AG04449 (cell line): ENCODE measurements around the gene PMEPA1.

ENCODE experiments used
- CTCF ChIA-PET: fragments of 350-600 bp; formaldehyde crosslinking; extraction: SDS; loops from one replicate; lab custom pipeline; 2021; ENCODE audit warnings: antibody characterized with exemption; lab: Yijun Ruan, JAX
- POLR2A ChIA-PET: fragments of 400-600, 350-600 bp; formaldehyde crosslinking; extraction: SDS; loops from one replicate; lab custom pipeline; 2020; ENCODE audit warnings: antibody characterized with exemption, inconsistent platforms; lab: Yijun Ruan, JAX
- DNase-seq: peaks from one replicate; pipeline ENCODE4 v3.0.0-alpha.2; 2010; ENCODE audit warnings: low read depth, low spot score
- H3K4me3 ChIP-seq: 2 replicates; pipeline ENCODE4 v1.5.1; 2011; ENCODE audit warnings: low read depth, mild to moderate bottlenecking, control low read depth, low read length
- CTCF ChIP-seq: IDR thresholded peaks from one replicate; pipeline ENCODE4 v1.5.1; 2011; ENCODE audit warnings: mild to moderate bottlenecking, moderate library complexity, low read length, control low read depth, inconsistent platforms; ENCODE audit not compliant: insufficient read depth; ENCODE audit errors: missing control alignments

PMEPA1 gene

DNA sequence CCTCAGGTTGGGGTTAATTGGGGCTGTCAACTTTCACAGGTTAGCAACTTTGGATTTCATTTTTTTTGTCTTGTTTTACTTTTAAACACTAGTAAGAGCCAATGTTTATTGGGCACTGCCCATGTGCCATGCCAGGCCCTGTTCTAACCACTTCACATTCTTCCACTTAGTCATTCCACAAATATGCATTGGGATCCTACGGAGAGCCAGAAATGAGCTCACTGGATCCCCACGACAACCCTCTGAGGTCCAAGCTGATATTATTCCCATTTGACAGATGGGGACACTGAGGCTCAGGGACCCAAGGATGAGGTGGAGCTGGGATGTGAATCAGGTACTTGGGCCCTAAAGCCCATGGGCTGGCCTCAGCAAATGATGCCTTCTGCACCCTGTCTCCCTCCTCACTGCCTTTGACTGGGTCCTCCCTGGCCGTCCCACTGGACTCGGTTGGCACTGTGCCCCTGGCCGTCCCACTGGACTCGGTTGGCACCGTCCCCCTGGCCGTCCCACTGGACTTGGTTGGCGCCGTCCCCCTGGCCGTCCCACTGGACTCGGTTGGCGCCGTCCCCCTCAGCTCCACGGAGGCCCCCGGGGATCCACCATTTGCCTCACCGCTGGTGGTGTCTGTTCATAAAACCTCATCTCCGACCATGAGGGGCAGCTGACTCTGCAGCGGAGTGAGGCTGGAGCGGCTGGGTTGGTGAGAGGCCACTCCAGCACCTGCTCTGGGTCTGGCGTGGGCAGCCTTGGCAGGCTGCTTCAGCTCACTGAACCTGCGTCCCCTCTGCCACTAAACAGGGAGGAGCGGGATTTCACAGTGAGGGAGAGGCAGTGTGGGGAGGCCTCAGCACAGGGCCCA is 4.8 kb upstream of the PMEPA1 start:
- no peak for TF ChIP-seq CTCF
- ChIA-PET POLR2A (interaction anchor here (0.7 to 1.1 kb wide), 2 partner anchors 16 to 17 kb away, joined by 3 to 4 read pairs; no protein-coding TSS in a partner anchor), CTCF (interaction anchor here (1.2 kb wide), 1 partner anchor 60 kb away, joined by 3 read pairs; no protein-coding TSS in a partner anchor)
- no peak for DNase-seq
- no peak overlapping the region for H3K4me3 ChIP-seq

- CTCF ChIA-PET = interaction anchor here (1.2 kb wide), 1 partner anchor 60 kb away, joined by 3 read pairs; no protein-coding TSS in a partner anchor
- POLR2A ChIA-PET = interaction anchor here (0.7 kb wide), 1 partner anchor 15 kb away, joined by 4 read pairs; no protein-coding TSS in a partner anchor
- TF ChIP-seq CTCF = no peak
- no peak for DNase-seq
- H3K4me3 ChIP-seq = no peak overlapping the region
These were observed 4.1 kb upstream of the PMEPA1 start for GRCh38 chr20:57713951-57714350.

DNA sequence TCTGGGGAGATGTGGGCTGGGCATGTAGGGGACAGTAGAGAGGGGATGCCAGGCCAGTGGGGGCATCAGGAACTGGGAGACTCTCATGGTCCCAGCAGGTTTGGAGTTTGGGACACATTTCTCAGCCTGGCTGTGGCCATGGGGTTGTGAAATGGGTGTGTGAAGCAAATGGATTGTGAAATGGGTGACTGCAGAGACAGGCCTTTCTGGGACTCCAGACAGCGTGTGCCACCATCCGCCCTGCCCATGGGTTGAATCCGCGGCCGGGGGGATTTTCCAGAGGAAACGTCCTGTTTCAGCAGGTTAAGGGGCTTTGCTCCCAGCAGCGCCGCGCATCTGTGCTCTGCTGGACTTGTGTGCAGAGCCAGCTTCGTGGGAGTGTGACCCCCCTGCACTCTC is 3.7 kb upstream of the PMEPA1 start:
- DNase-seq = no peak
- TF ChIP-seq CTCF = no peak
- no peak overlapping the region for H3K4me3 ChIP-seq
- ChIA-PET CTCF (interaction anchor here (1.2 to 1.4 kb wide), 2 partner anchors 36 to 59 kb away, joined by 3 to 4 read pairs; no protein-coding TSS in a partner anchor), POLR2A (no interaction called here)

- POLR2A ChIA-PET = no interaction called here
These were observed 3.2 kb upstream of the PMEPA1 start for GRCh38 chr20:57712851-57713504.

GRCh38 chr20:57712341-57712740 is 2.5 kb upstream of the PMEPA1 start:
- ChIA-PET POLR2A (no interaction called here), CTCF (interaction anchor here (1.4 kb wide), 1 partner anchor 37 kb away, joined by 4 read pairs; no protein-coding TSS in a partner anchor)
- DNase-seq = no peak
- H3K4me3 ChIP-seq = no peak overlapping the region
- no peak for TF ChIP-seq CTCF

More at GRCh38 chr20:57712851-57713504, 3.2 kb upstream of the PMEPA1 start:
- no peak overlapping the region for H3K4me3 ChIP-seq
- CTCF ChIA-PET = interaction anchor here (1.4 kb wide), 1 partner anchor 36 kb away, joined by 4 read pairs; no protein-coding TSS in a partner anchor
- no peak for DNase-seq
- TF ChIP-seq CTCF = no peak

- CTCF ChIA-PET = no interaction called here
- no peak for TF ChIP-seq CTCF
- no peak overlapping the region for H3K4me3 ChIP-seq
- DNase-seq = no peak
- POLR2A ChIA-PET = no interaction called here
These were observed 2.0 kb upstream of the PMEPA1 start for GRCh38 chr20:57711826-57712225.
